ENCODE data around the gene ABHD16B.

The ABHD16B gene

DNA sequence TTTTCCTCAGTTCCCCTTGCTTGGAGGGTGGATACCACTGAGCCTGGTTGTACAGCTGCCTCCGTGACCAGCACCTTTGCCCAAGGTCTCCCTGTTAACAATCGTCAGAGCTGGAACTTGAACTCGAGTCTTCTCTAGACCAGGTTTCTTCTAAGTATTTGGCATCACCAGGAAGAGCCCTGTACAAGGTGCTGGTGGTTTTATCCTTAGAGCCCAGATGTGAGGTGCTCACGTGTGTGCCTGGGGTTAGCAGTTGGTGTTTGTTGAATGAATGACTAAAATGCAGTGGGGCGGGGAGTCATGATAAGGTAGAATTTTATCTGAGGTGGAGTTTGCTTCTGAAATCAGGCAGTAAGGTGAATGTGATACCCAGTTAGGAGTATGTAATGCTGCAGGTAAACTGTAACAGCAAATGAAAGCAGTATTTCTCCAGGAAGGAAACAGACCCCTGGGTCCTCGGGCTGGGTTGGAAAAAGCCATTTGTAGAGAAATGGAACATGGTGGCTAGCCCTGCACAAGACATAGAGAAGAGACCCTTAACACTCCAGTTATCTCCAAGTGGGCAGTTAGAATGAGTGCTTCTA lies 36.8 kb downstream of the ABHD16B start:
- no peak for DNase-seq

DNA sequence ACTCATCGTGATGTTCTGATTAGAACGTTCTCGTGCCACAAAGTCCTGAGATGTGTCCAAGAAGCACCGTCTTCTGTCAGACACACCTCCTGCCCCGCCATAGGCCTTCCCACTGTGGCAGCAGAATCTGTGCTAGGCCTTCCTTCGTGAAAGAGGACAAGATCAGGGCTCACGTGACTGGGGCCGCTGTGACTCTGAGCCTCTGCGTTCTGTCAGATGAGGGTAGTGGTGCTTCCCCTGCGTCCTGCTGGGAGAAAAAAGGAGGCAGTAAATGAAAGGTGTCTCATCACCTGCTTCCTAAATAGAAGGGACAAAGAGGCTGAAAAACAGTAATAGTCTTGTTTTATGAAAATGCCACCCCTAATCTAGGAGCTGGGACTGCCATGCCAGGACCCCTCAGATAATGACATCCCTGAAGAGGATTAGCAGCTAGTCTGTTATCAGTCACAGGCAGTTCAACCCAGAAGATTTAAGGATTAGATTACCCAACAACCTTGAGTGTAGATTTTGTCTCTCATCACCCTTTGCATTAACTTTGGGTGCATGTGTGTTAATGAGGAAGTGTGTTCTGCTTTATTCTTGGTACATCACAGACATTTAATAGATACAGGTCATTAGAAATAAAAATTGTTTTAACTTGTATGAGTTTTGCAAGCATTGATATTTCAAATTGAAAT lies 37.7 kb downstream of the ABHD16B start:
- no peak for DNase-seq

DNA sequence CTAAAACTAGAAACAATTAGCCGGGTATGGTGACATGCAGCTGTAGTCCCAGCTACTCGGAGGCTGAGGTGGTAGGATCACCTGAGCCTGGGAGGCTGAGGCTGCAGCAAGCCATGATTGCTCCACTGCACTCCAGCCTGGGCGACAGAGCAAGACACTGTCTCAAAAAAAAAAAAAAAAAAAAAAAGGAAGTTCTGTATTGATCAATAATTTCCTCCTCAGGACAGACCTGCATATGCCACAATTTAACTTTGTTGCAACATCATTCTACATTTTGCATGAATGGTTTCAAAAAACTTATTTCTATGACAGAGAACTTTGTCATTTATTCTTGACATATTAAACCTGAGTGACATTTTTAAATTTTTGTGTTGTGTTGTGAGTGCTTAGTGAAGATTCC lies 39.1 kb downstream of the ABHD16B start:
- no peak for DNase-seq

DNA sequence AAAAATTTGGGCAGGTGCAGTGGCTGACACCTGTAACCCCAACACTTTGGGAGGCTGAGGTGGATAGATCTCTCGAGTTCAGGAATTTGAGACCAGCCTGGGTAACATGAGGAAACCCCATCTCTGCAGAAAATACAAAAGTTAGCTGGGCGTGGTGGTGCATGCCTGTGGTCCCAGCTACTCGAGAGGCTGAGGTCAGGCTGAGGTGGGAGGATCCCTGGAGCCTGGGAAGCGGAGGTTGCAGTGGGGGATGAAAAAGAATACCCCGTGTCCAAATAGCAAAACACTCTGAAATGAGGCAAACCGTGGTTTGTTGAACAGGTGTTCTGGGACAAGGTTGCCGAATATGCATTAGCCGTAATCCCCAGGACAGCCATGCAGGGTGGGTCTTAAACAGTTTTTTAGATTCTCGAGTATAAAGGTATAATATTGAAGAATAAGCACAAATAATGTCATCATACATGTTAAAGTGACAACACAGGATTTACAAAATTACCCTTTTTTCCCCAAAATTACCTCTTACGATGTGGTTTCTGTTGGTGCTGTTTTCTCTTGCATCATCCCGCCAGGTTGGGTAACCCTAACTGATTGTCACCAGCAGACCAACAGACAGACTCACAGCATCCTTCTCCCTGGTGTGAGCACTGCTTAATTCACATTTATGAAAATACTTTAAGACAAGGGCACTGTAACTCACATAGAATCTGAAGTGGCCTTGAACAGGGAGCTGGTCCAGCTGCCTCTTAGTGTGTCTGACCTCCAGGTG lies 42.7 kb downstream of the ABHD16B start:
- no peak for DNase-seq

DNA sequence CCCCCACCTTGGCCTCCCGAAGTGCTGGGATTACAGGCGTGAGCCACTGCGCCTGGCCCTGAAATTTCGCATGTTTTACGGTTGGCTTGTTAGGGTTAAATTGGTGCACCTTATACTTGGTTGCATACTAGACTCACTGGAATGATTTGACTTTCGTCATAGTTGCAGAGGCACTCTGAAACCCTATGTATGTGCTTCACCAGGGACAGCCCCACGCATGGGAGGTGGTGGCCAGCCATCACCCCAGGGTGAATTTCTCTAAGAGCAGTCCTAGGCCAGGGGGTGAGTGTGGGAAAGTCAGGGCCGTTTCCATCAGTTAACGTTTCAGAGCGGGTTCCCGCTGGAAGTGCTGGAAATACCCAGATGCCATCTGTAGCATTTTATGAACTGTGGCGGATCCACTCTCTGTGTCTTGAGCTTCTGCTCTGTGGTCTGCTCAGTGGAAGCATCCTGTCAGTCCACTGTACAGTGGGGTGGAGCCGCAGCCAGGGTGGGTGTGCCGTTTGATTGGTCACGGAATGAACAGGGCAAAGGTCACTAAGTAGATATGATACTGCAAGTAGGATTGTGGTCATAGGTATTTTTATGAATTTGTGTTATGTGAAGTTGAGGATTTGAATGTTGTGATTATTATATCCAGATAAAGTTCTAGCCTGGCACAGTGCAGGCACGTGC lies 46.8 kb downstream of the ABHD16B start:
- DNase-seq, result no peak

DNA sequence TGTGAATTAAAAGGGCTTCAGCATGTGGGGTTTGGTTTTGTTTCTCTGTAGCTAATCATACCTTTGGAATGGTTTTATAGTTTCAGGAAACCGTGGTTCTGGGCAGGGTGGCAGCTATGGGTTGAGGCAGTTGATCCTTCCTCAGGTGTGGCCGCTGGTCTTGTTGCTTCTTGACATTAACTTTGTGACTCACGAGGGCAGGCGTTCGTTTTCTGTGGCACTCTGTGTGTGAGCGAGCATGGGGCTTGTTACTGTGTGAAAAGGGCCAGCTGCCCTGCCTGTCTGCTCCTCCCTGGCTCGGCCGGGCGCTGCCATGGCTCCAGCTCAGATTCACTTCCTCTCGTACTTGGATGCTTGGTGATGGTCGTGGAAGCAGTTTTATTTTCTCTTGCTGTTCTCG lies 49.9 kb downstream of the ABHD16B start:
- no peak for DNase-seq
